ENCODE data around the gene NMNAT2. TPM values are rescaled to one million over a fixed set of nuclear protein-coding genes. Genes with fewer than 3 reads are reported as not detected.
A peak's percentile ranks its signal among the peaks of the same experiment; 100 is the strongest.

NMNAT2 gene
- total RNA-seq, 3 donors from 2014 or later: 0.29 to 2.4 (median 1.6) TPM

DNA sequence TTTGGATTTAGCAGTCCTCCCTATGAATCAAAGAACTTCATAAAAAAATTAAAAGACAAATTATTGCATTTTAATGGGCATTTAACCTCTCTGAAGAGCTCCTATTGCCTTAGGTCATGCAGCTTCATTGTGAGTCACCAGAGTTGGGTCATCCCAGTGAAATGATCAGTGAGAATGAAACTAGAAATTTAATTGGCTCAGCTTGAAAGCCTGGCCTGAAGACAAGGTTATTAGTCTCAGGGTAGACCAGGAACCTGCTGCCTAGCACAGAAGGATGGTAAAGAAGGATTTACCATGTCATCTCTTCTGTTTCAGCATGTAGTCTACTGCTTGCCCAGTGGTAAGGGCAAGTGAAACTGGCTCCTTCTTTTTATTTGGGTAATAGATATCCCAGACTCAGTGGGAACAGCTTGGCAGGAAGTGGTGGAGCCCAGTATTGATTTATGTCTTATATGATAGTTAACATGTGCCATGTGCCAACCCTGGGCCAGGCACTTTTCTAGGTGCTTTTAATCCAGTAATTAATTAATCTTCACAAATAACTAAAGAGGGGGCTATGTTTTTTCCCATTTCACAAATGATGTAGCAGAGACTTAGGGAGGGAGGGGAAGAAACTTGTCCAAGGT, 208.5 kb downstream of the NMNAT2 start:
- no peak for DNase-seq (ENCODE audit: low spot score in 2 of 2)
- no peaks in the 10 kb centered on the region for H3K36me3 ChIP-seq
- intact Hi-C loops (cut with DNase I; ENCODE audit: low total_unique reads): no loop called here
- no peaks in the 10 kb centered on the region for H3K9me3 ChIP-seq
- H3K27me3 ChIP-seq: no peaks in the 10 kb centered on the region
- no peak for TF ChIP-seq POLR2AphosphoS5 (IDR thresholded peaks at IDR 0.05)
- no peak for TF ChIP-seq POLR2A (IDR thresholded peaks at IDR 0.05)
- TF ChIP-seq, protein P1, sequence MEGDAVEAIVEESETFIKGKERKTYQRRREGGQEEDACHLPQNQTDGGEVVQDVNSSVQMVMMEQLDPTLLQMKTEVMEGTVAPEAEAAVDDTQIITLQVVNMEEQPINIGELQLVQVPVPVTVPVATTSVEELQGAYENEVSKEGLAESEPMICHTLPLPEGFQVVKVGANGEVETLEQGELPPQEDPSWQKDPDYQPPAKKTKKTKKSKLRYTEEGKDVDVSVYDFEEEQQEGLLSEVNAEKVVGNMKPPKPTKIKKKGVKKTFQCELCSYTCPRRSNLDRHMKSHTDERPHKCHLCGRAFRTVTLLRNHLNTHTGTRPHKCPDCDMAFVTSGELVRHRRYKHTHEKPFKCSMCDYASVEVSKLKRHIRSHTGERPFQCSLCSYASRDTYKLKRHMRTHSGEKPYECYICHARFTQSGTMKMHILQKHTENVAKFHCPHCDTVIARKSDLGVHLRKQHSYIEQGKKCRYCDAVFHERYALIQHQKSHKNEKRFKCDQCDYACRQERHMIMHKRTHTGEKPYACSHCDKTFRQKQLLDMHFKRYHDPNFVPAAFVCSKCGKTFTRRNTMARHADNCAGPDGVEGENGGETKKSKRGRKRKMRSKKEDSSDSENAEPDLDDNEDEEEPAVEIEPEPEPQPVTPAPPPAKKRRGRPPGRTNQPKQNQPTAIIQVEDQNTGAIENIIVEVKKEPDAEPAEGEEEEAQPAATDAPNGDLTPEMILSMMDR (IDR thresholded peaks at IDR 0.05): no peak
- H3K4me1 ChIP-seq: no peaks in the 10 kb centered on the region
- no peak overlapping the region for H3K27ac ChIP-seq
- no peak overlapping the region for H3K4me3 ChIP-seq

DNA sequence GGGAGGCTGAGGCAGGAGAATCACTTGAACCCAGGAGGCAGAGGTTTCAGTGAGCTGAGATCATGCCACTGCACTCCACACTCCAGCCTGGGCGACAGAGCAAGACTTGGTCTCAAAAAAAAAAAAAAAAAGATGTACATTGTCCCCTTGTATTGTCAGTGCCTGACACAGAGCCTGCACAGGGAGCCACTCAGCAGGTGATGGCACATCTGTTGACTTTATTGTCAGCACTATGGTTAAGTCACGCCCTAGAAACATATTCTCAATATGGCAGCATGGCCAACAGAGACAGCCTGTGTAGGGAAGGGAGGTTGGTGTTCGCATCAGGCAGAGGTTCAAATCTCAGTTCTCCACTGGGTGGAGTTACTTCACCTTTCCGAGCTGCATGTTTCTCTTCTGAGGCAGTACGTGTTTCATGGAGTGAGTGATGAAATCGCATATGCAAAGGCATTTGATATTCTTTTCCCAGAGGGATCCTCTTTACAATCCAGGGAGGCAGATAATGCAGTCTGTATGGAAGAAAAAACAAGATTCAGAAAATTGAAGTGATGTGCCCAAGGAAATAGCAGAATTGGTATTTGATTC, 211.6 kb downstream of the NMNAT2 start:
- TF ChIP-seq POLR2A (IDR thresholded peaks at IDR 0.05) (no peak), POLR2AphosphoS5 (IDR thresholded peaks at IDR 0.05) (no peak)
- TF ChIP-seq, protein P1 (IDR thresholded peaks at IDR 0.05): no peak
- intact Hi-C loops (cut with DNase I; ENCODE audit: low total_unique reads): no loop called here
- Histone ChIP-seq H3K9me3 (no peaks in the 10 kb centered on the region), H3K4me3 (no peak overlapping the region), H3K4me1 (no peaks in the 10 kb centered on the region), H3K27me3 (no peaks in the 10 kb centered on the region), H3K27ac (no peak overlapping the region), H3K36me3 (no peaks in the 10 kb centered on the region)
- no peak for DNase-seq (ENCODE audit: low spot score in 2 of 2)

- TF ChIP-seq POLR2AphosphoS5 (IDR thresholded peaks at IDR 0.05): peak in 1 of 3 donors; percentile 67
- TF ChIP-seq, protein P1 (IDR thresholded peaks at IDR 0.05): no peak
- no peak for TF ChIP-seq POLR2A (IDR thresholded peaks at IDR 0.05)
- no peaks in the 10 kb centered on the region for H3K9me3 ChIP-seq
- intact Hi-C loops (cut with DNase I; ENCODE audit: low total_unique reads): no loop called here
- no peaks in the 10 kb centered on the region for H3K27me3 ChIP-seq
- H3K4me1 ChIP-seq: no peaks in the 10 kb centered on the region
- H3K27ac ChIP-seq: peak overlapping the region; percentile 11 to 66
- no peak overlapping the region for H3K4me3 ChIP-seq
- no peaks in the 10 kb centered on the region for H3K36me3 ChIP-seq
- DNase-seq (ENCODE audit: low spot score in 2 of 2): peak in 1 of 2 donors; percentile 41
Measured at GRCh38 chr1:183205196-183205781, 212.9 kb downstream of the NMNAT2 start.

GRCh38 chr1:183203094-183203493, 215.1 kb downstream of the NMNAT2 start:
- no peak overlapping the region for H3K4me3 ChIP-seq
- no peak for TF ChIP-seq POLR2A (IDR thresholded peaks at IDR 0.05)
- TF ChIP-seq, protein P1 (IDR thresholded peaks at IDR 0.05): no peak
- TF ChIP-seq POLR2AphosphoS5 (IDR thresholded peaks at IDR 0.05): no peak
- no peak overlapping the region for H3K27ac ChIP-seq
- no peaks in the 10 kb centered on the region for H3K27me3 ChIP-seq
- no peak for DNase-seq (ENCODE audit: low spot score in 2 of 2)
- intact Hi-C loops (cut with DNase I; ENCODE audit: low total_unique reads): no loop called here
- H3K9me3 ChIP-seq: no peaks in the 10 kb centered on the region
- H3K4me1 ChIP-seq: no peaks in the 10 kb centered on the region
- no peaks in the 10 kb centered on the region for H3K36me3 ChIP-seq

GRCh38 chr1:183200451-183200850, 217.7 kb downstream of the NMNAT2 start:
- intact Hi-C loops (cut with DNase I; ENCODE audit: low total_unique reads): no loop called here
- DNase-seq (ENCODE audit: low spot score in 2 of 2): no peak
- Histone ChIP-seq H3K9me3 (no peaks in the 10 kb centered on the region), H3K4me3 (no peak overlapping the region), H3K36me3 (no peaks in the 10 kb centered on the region), H3K27ac (peak overlapping the region; percentile 79 to 84), H3K4me1 (no peaks in the 10 kb centered on the region), H3K27me3 (no peaks in the 10 kb centered on the region)
- TF ChIP-seq POLR2A (IDR thresholded peaks at IDR 0.05) (no peak), POLR2AphosphoS5 (IDR thresholded peaks at IDR 0.05) (no peak)
- TF ChIP-seq, protein P1 (IDR thresholded peaks at IDR 0.05): no peak
